Retinal pigment epithelial cell (primary cell): ENCODE measurements around the gene NEMF.
A peak's percentile ranks its signal among the peaks of the same experiment; 100 is the strongest.
"Not testable (repeated sequence)": the region's sequence is repeated elsewhere in the genome, so short reads cannot be mapped to it uniquely, and the experiment has no call there.

Source experiments
- DNase-seq: peaks from one replicate; pipeline ENCODE4 v3.0.0-alpha.2; 2010; ENCODE audit warnings: low read depth
- H3K4me3 ChIP-seq: 2 replicates; pipeline ENCODE4 v1.5.1; 2011; ENCODE audit warnings: mild to moderate bottlenecking, low read length, control low read depth, moderate library complexity
- CTCF ChIP-seq: conservative IDR thresholded peaks from 2 replicates; pipeline ENCODE4 v1.5.1; 2011; ENCODE audit warnings: low read depth, low read length, control low read depth, inconsistent platforms

The NEMF gene

GRCh38 chr14:49792618-49793017, 60.0 kb downstream of the NEMF start:
- H3K4me3 ChIP-seq, result no peak overlapping the region
- TF ChIP-seq CTCF, result no peak
- no peak for DNase-seq

- TF ChIP-seq CTCF, result no peak
- no peak overlapping the region for H3K4me3 ChIP-seq
- no peak for DNase-seq
Measured at GRCh38 chr14:49786315-49786714, 66.3 kb downstream of the NEMF start.

- no peak overlapping the region for H3K4me3 ChIP-seq
- TF ChIP-seq CTCF, result no peak
- no peak for DNase-seq
Measured at GRCh38 chr14:49783394-49784014, 69.1 kb downstream of the NEMF start.

- not testable (repeated sequence) for H3K4me3 ChIP-seq, DNase-seq
Measured at GRCh38 chr14:49781040-49781439, 71.5 kb downstream of the NEMF start.

GRCh38 chr14:49778421-49778820, 74.2 kb downstream of the NEMF start:
- TF ChIP-seq CTCF, result no peak
- no peak for DNase-seq
- H3K4me3 ChIP-seq, result no peak overlapping the region

- no peak for TF ChIP-seq CTCF
- DNase-seq, result no peak
- H3K4me3 ChIP-seq, result no peak overlapping the region
Measured at GRCh38 chr14:49774106-49774505, 78.5 kb downstream of the NEMF start.

- not testable (repeated sequence) for H3K4me3 ChIP-seq, DNase-seq
Measured at GRCh38 chr14:49771691-49772090, 80.9 kb downstream of the NEMF start.

GRCh38 chr14:49770212-49770817, 82.3 kb downstream of the NEMF start:
- H3K4me3 ChIP-seq, result peak overlapping the region; percentile 96
- TF ChIP-seq CTCF, result no peak
- no peak for DNase-seq
